T-helper 17 cell (primary cell): Measurements from ENCODE around the gene POLD3. TPM values are rescaled to one million over a fixed set of nuclear protein-coding genes. Genes with fewer than 3 reads are reported as not detected.

Experiments used
- ATAC-seq: fragments of 150-1000 bp; cut with Tn5 transposase; 2 replicates; pipeline ENCODE4 v1.10.0; 2021; ENCODE audit warnings: mild to moderate bottlenecking, moderate library complexity
- DNase-seq, 3 donors: peaks; one replicate each; pipeline versions ENCODE4 v3.0.0 to v3.0.0-alpha.2; 2020 to 2021
- H3K9me3 ChIP-seq: one replicate; pipeline ENCODE4 v1.7.0; 2013; ENCODE audit warnings: low read length, mild to moderate bottlenecking; ENCODE audit not compliant: control insufficient read depth, poor library complexity, severe bottlenecking
- H3K27ac Mint-ChIP-seq: one replicate; pipeline ENCODE4 v1.8.0; 2022; ENCODE audit warnings: mild to moderate bottlenecking, moderate library complexity, mixed read lengths
- H3K27me3 Mint-ChIP-seq: one replicate; pipeline ENCODE4 v1.8.0; 2022; ENCODE audit warnings: mixed read lengths
- H3K36me3 Mint-ChIP-seq: one replicate; pipeline ENCODE4 v1.8.0; 2022; ENCODE audit warnings: low read depth, mixed read lengths
- H3K4me1 Mint-ChIP-seq: one replicate; pipeline ENCODE4 v1.8.0; 2022; ENCODE audit warnings: mild to moderate bottlenecking, mixed read lengths
- H3K4me3 Mint-ChIP-seq: one replicate; pipeline ENCODE4 v1.8.0; 2022; ENCODE audit warnings: mild to moderate bottlenecking, moderate library complexity, mixed read lengths
- total RNA-seq, 4 donors: library from RNA in 2 of 4; stranded (reverse) in 2 of 4; gene quantifications; one replicate each; pipeline ENCODE4 v1.2.3 and lab custom pipeline; 2022 to 2026

POLD3 gene, protein sequence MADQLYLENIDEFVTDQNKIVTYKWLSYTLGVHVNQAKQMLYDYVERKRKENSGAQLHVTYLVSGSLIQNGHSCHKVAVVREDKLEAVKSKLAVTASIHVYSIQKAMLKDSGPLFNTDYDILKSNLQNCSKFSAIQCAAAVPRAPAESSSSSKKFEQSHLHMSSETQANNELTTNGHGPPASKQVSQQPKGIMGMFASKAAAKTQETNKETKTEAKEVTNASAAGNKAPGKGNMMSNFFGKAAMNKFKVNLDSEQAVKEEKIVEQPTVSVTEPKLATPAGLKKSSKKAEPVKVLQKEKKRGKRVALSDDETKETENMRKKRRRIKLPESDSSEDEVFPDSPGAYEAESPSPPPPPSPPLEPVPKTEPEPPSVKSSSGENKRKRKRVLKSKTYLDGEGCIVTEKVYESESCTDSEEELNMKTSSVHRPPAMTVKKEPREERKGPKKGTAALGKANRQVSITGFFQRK
- total RNA-seq (10 to 100 TPM; 10.8 to 11.1 TPM), total RNA-seq (lab: John Stamatoyannopoulos, UW) (16.9 to 37.0 reads per million in 2 donors)

DNA sequence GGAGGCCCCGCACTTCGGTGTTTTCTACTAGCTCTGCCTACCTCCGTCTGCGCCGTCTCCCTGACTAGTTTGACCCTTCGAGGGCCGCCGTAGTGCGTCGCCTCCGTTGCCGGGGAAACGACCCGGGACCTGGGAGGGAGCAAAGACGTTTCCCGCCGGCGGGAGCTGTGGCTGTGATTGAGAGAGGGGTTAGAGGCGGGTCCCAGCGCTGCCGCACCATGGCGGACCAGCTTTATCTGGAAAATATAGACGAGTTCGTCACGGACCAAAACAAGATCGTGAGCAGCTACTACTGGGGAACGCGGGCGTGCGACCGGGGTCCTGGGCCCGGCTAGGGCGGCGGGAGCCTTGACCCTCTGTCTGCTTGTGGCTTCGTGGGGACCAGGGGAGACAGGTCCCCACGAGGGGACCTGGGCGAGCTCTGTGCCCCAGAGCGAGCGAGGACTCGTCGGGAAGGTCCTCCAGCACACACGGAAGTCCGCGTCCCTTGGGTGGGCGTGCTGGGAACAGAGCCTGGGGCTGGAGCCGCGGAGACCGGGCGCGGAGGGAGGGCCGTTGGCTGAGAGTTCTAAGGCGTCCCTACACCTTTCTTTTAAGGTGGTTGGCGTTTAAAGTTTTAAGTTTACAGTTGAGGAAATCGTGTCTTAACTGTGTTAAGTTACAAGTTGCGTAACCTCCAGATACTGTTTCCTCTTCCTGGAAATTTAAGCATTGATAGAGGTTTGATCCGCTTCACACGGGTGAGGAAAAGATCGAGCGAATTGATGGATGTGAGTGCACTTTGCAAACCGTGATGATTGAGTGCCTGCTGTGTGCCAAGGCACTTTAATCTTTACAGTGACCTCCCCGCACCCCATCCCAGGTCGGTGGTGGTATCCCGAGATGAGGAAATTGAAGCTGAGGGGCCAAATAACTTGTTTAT, at the start of gene POLD3:
Gene POLD3, plus strand, starts transcription at position 142 of the 922 bp plus-strand sequence. Its CDS starts 77 bp downstream, at position 219.
- peaks cover 17% of the 10 kb centered on the region for H3K4me1 Mint-ChIP-seq

DNA sequence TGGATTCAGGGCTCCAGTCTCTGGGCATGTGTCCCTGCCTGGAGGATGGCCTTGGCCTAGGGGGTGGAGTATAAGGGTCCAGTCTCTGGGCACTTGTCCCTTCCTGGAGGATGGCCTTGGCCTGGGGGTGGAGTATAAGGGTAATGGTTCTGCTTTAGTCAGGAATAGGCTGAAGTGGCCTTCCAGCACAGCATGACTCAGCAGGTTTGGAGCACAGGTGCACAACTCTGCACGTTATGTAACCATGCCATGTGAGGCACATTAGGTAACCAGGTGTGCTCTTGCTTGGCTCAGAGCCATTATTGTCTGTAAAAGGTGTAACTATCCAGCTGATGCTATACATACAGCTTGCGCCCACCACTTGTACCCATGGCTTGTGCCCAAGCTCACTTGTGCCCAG, 48.4 kb upstream of the POLD3 start:
- DNase-seq: no peak
- no peaks in the 10 kb centered on the region for H3K9me3 ChIP-seq
- H3K27me3 Mint-ChIP-seq: peaks cover 7% of the 10 kb centered on the region

More for the DNA sequence above, at the start of gene POLD3:
- peaks cover 6% of the 10 kb centered on the region for H3K27me3 Mint-ChIP-seq
- peak; percentile 81 to 91 (median 86) for DNase-seq
- no peaks in the 10 kb centered on the region for H3K9me3 ChIP-seq
- peaks cover 3% of the 10 kb centered on the region for H3K36me3 Mint-ChIP-seq
- peak within 1 kb of the TSS; percentile 96 for H3K27ac Mint-ChIP-seq
- H3K4me3 Mint-ChIP-seq: peak within 1 kb of the TSS; percentile 100
- peak; percentile 97 for ATAC-seq

DNA sequence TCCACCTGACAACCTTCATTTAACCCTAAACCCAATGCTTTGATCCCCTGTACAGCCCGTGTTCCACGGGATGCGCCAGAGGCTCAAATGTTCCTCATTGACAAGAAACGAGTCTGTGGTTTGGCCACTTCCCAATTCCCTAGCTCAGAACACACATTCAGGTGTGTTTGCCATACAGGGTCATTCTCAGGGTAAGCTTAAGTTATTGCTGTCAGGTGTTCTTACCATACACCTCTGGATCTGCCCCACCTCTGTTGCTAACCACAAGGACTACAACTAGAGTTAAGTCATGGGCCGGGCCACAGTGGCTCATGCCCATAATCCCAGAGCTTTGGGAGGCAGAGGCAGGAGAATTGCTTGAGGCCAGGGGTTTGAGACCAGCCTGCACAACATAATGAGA, 45.6 kb upstream of the POLD3 start:
- no peaks in the 10 kb centered on the region for H3K36me3 Mint-ChIP-seq

More for the DNA sequence above, 48.4 kb upstream of the POLD3 start:
- Mint-ChIP-seq H3K4me1 (no peaks in the 10 kb centered on the region), H3K27ac (no peak overlapping the region), H3K36me3 (no peaks in the 10 kb centered on the region), H3K4me3 (no peak overlapping the region)
- no peak for ATAC-seq

DNA sequence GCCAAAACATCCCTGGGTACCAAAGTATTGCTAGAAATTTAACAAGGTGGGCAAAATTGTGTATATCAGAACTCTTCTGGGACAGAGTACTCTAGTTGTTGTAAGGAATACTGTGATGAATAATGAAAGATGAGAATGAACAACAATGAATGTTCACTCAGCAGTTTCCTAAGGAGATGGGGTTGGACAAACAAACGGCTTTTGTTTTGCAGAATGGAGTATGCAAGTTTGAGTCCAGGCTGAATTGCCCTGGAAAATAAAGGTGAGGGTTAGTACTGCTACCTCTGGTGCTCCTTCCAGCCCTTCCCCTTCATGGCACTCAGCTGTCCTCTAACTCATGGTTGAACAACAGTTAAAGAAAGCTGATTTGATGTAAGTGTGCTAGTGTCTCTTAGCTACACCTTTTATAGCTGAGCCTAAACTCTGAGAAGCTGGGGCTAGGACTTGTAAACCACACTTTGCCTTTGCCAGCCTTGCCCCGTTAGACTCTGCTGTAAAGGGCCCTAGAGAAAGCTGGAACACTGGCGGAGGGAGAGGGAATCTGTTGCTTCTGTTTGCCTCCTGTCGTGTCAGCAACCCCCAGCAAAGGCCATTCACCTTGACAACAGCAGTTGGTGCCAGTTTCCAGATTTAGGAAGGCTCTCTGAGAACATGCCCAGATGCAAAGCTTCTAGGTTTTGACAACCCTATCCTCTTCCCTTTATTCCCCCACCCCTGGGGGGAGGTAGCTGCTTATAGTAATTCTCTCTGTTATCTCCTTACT, 41.2 kb upstream of the POLD3 start:
- DNase-seq: no peak
- peaks cover 18% of the 10 kb centered on the region for H3K27me3 Mint-ChIP-seq
- H3K4me3 Mint-ChIP-seq: no peak overlapping the region
- H3K9me3 ChIP-seq: no peaks in the 10 kb centered on the region
- no peaks in the 10 kb centered on the region for H3K4me1 Mint-ChIP-seq
- H3K27ac Mint-ChIP-seq: no peak overlapping the region
- no peak for ATAC-seq
- H3K36me3 Mint-ChIP-seq: no peaks in the 10 kb centered on the region

More for the DNA sequence above, 45.6 kb upstream of the POLD3 start:
- H3K9me3 ChIP-seq: no peaks in the 10 kb centered on the region
- H3K4me3 Mint-ChIP-seq: no peak overlapping the region
- DNase-seq: no peak
- no peak for ATAC-seq
- no peaks in the 10 kb centered on the region for H3K4me1 Mint-ChIP-seq
- no peak overlapping the region for H3K27ac Mint-ChIP-seq
- H3K27me3 Mint-ChIP-seq: peaks cover 4% of the 10 kb centered on the region

DNA sequence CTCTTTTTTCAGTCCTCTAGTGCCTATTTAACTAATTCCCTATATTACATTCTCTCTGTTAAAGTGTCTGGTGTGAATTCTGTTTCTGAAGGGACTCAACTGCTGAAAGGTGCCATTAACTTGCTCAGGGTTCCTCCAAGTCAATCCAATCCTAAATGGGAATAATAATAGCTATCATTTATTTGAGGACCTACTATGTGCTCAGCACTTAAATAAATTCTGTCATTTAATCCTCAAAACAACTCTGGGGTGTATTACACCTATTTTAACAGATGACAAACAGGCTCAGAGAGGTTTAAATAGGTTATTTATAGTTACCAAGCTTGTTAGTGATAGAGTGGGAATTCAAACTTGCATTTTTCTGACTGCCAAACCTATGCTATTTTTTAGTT, 40.6 kb upstream of the POLD3 start:
- Mint-ChIP-seq H3K4me3 (no peak overlapping the region), H3K36me3 (no peaks in the 10 kb centered on the region), H3K4me1 (no peaks in the 10 kb centered on the region), H3K27me3 (peaks cover 22% of the 10 kb centered on the region), H3K27ac (no peak overlapping the region)
- H3K9me3 ChIP-seq: no peaks in the 10 kb centered on the region
- ATAC-seq: no peak
- no peak for DNase-seq

DNA sequence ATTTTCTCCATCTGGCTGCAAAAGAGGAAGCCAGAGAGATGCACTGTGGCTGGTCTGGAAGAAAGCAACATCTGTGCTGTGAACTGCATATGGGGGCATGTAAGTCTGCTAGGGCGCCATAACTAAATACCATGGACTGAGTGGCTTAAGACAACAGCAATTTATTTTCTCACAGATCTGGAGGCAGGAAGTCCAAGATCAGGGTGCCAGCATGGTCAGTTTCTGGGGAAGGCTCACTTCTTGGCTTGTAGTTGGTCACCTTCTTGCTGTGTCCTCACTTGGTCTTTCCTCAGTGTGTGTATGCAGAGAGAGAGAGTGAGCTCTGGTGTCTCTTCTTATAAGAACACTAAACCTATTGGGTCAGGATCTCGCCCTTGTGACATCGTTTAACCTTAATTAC, 34.9 kb upstream of the POLD3 start:
- ATAC-seq: no peak
- Mint-ChIP-seq H3K27ac (no peak overlapping the region), H3K4me3 (no peak overlapping the region), H3K36me3 (no peaks in the 10 kb centered on the region), H3K4me1 (no peaks in the 10 kb centered on the region), H3K27me3 (peaks cover 20% of the 10 kb centered on the region)
- no peaks in the 10 kb centered on the region for H3K9me3 ChIP-seq
- DNase-seq: no peak

DNA sequence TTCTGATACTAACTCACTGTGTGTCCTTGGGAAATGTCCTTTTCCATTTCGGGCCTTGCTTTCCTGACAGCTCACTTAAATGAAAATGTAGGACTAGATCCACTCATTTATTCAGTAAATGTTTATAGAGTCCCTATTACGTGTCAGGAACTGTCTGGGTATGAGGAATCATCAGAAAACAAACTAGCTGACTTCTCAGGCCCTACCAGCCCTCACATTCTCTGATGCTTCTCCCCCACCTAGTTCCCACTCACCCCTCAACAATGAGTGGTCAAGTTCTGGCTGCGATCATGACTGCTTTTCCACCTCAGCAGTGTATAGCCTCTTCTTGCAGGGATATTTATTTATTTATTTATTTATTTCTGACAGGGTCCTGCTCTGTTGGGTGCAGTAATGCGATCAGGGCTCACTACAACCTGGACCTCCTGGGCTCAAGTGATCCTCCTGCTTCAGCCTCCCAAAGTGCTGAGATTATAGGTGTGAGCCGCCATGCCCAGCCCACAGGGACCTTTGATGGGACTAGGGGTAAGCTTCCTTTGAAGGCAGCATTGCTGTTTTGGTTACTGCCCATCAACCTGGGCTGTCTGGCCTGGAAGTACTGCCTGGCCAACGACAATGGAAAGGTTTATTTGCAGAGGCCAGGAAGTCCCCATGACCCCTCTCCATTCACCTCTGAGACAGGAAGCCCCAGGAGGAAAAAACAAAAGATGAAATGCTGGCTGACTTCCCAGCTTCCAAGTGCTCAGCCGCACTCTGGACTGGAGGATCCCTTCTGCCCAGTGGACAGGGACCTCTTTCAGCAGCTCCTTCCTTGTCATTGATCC, 33.1 kb upstream of the POLD3 start:
- no peak overlapping the region for H3K27ac Mint-ChIP-seq
- no peak for DNase-seq
- H3K4me1 Mint-ChIP-seq: no peaks in the 10 kb centered on the region
- peaks cover 19% of the 10 kb centered on the region for H3K27me3 Mint-ChIP-seq
- H3K9me3 ChIP-seq: no peaks in the 10 kb centered on the region
- ATAC-seq: no peak
- H3K4me3 Mint-ChIP-seq: no peak overlapping the region
- peaks cover 2% of the 10 kb centered on the region for H3K36me3 Mint-ChIP-seq

DNA sequence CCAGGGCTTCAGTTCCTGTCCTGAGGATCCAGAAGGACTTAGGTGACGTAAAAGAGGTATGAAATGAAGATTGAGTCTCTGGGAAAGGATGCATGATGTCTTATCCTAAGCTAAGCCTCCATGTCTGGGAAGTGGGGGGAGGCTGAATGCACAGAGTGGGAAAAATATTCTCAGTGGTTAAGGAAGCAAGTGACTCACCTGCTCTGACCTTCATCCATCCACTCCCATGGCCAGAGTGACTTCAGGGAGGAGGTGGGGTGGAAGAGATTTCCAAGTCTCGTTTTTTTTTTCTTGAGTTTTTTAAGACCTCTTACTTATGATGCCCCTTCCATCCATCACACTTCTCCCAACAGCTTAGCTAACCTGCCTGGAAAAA, 32.5 kb upstream of the POLD3 start:
- peaks cover 14% of the 10 kb centered on the region for H3K27me3 Mint-ChIP-seq
- no peak for ATAC-seq
- H3K4me1 Mint-ChIP-seq: no peaks in the 10 kb centered on the region
- peaks cover 2% of the 10 kb centered on the region for H3K36me3 Mint-ChIP-seq
- no peaks in the 10 kb centered on the region for H3K9me3 ChIP-seq
- no peak overlapping the region for H3K4me3 Mint-ChIP-seq
- H3K27ac Mint-ChIP-seq: no peak overlapping the region
- DNase-seq: no peak

DNA sequence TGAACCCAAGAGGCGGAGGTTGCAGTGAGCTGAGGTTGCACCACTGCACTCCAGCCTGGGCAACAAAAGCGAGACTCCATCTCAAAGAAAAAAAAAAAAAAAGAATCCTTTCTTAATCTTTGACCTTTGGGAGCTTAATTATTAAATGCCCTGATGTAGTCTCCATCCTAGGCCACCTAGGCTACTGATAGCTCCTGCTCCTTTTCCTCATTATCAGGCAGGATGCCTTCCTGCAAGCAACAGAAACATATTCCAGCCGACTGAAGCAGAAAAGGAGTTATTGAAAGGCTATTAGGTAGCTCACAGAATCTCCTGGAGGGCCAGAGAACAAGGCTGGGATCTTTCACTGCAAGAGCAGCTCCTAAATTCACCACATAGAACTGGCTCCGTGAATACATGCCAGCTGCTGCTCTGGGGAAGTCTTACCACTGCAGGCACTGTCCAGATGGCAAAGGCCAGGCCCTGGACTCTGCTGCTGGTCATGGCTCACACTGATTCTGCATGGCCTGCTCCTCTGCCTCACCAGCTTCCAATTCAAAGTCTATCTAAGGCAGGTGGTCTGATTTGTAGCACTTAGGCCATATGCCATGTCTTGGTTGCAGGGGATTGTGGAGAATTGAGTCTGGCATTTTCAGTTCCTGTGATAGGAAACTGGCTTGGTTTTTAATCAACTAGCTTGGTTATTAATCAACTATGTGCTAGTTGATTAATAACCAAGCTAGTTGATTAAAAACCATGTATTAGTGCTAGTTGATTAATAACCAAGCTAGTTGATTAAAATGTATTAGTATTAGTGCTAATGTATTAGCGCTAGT, 26.0 kb upstream of the POLD3 start:
- Mint-ChIP-seq H3K4me1 (no peaks in the 10 kb centered on the region), H3K36me3 (peaks cover 2% of the 10 kb centered on the region), H3K27me3 (peaks cover 5% of the 10 kb centered on the region), H3K4me3 (no peak overlapping the region), H3K27ac (no peak overlapping the region)
- H3K9me3 ChIP-seq: no peaks in the 10 kb centered on the region
- DNase-seq (no peak), ATAC-seq (no peak)

DNA sequence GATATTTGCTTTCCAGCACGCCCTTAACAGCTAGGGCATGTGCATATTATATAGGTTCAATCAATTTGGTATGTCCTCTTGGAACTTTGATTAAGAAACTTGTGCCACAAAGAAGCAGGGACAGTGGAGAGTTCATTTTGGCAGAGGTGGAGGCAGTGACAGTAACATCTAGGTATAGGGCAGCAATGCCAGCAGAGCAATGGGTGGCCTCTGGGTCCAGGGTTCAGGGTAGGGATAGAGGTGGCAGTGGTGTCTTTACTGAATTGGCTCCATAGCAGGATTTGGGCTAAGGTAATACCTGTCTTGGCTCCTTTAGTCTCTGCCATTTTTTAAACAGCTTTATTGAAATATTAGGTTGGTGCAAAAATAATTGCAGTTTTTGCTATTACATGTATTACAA, 24.4 kb upstream of the POLD3 start:
- no peaks in the 10 kb centered on the region for H3K4me1 Mint-ChIP-seq
- no peaks in the 10 kb centered on the region for H3K9me3 ChIP-seq
- H3K36me3 Mint-ChIP-seq: peaks cover 2% of the 10 kb centered on the region
- H3K27ac Mint-ChIP-seq: no peak overlapping the region
- no peak overlapping the region for H3K4me3 Mint-ChIP-seq
- ATAC-seq (no peak), DNase-seq (no peak)
- H3K27me3 Mint-ChIP-seq: peaks cover 5% of the 10 kb centered on the region

DNA sequence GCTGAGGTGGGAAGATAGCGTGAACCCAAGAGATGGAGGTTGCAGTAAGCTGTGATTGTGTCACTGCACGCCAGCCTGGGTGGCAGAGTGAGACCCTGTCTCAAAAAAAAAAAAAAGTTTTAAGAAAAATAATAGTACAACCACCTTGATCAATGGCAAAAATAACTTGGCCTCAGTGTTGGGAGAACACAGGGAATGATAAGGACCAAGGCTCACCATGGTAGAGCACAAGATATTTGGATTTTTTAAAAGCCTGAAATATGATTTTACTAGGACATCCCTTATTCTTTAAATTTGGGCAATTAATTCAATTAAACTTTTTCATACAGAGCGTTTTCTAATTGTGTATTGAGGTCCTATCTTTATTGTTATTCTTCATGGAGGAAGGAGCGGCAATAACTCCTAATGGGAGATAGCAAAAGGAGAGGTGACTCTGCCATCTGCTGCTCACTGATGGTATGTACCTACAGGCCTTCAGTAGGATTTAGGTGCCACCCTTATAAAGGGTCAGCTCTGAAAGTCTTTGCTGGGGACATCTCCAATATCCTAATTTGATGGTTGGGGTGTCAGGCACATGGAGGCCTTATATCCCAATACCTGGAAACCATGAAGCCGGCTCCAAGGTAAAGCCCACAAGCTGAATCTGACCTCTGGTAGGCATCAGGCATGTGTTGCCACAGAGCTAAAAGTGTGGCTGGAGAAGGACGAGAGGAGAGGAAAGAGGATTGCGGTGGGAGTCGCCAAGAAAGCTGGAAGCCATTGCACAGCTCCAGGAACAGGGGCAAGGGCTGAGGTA, 21.9 kb upstream of the POLD3 start:
- no peak overlapping the region for H3K4me3 Mint-ChIP-seq

More for the DNA sequence above, 21.9 kb upstream of the POLD3 start:
- H3K36me3 Mint-ChIP-seq: no peaks in the 10 kb centered on the region
- H3K27me3 Mint-ChIP-seq: peaks cover 5% of the 10 kb centered on the region
- ATAC-seq: no peak
- no peaks in the 10 kb centered on the region for H3K4me1 Mint-ChIP-seq
- H3K27ac Mint-ChIP-seq: no peak overlapping the region
- no peak for DNase-seq
- no peaks in the 10 kb centered on the region for H3K9me3 ChIP-seq
